OCI-LY7 (cell line): Measurements from ENCODE around the gene SLC2A5. TPM values are rescaled to one million over a fixed set of nuclear protein-coding genes. Genes with fewer than 3 reads are reported as not detected.
A peak's percentile ranks its signal among the peaks of the same experiment; 100 is the strongest.

Source experiments
- BruUV-seq: library from RNA; stranded (reverse); fragments of 400-500 nt; replicated peaks from 2 replicates; lab custom pipeline; 2021; lab: Mats Ljungman, UMichigan
- CTCF ChIA-PET: fragments of 300-600 bp; sonication (Branson Sonifier 250); formaldehyde crosslinking; loops from one replicate; lab custom pipeline; 2022; ENCODE audit warnings: antibody characterized with exemption; ENCODE audit not compliant: unreplicated experiment; lab: Charles Lee
- POLR2A ChIA-PET: fragments of 300-600 bp; sonication (Branson Sonifier 250); formaldehyde crosslinking; loops from one replicate; lab custom pipeline; 2022; ENCODE audit warnings: antibody characterized with exemption; lab: Charles Lee
- DNase-seq: peaks from one replicate; pipeline ENCODE4 v3.0.0-alpha.2; 2015; ENCODE audit warnings: low spot score
- H2AFZ ChIP-seq: fragments of 200-600 bp; sonication (generic), shearing (Covaris generic); 2 replicates; pipeline ENCODE4 v1.6.1; 2014; ENCODE audit warnings: mild to moderate bottlenecking, antibody characterized with exemption, low read length, moderate library complexity
- H3K27ac ChIP-seq: fragments of 200-600 bp; sonication (generic); 2 replicates; pipeline ENCODE4 v1.5.1; 2014; ENCODE audit warnings: mixed run types, low read depth, mild to moderate bottlenecking, moderate library complexity, low read length, inconsistent platforms; ENCODE audit not compliant: poor library complexity, severe bottlenecking
- H3K36me3 ChIP-seq: fragments of 200-600 bp; sonication (generic); 2 replicates; pipeline ENCODE4 v1.6.1; 2014; ENCODE audit warnings: mild to moderate bottlenecking, antibody characterized with exemption, low read length, moderate library complexity, mixed read lengths; ENCODE audit not compliant: insufficient read depth
- H3K4me1 ChIP-seq: fragments of 200-600 bp; sonication (generic); 2 replicates; pipeline ENCODE4 v1.5.1; 2014; ENCODE audit warnings: mild to moderate bottlenecking, low read length; ENCODE audit not compliant: insufficient read depth, poor library complexity, severe bottlenecking
- H3K4me2 ChIP-seq: fragments of 200-600 bp; sonication (generic); 2 replicates; pipeline ENCODE4 v1.6.1; 2014; ENCODE audit warnings: mild to moderate bottlenecking, low read length
- H3K4me3 ChIP-seq: fragments of 200-600 bp; sonication (generic); 2 replicates; pipeline ENCODE4 v1.5.1; 2014; ENCODE audit warnings: mild to moderate bottlenecking, low read depth, low read length; ENCODE audit not compliant: poor library complexity, severe bottlenecking
- H3K79me2 ChIP-seq: fragments of 200-600 bp; sonication (generic); 2 replicates; pipeline ENCODE4 v1.6.1; 2016; ENCODE audit warnings: low read depth, mild to moderate bottlenecking, low read length, moderate library complexity, mixed read lengths; ENCODE audit not compliant: insufficient read depth
- H3K9me2 ChIP-seq: fragments of 200-600 bp; sonication (generic); 2 replicates; pipeline ENCODE4 v1.6.1; 2016; ENCODE audit warnings: mild to moderate bottlenecking, low read length, mixed read lengths; ENCODE audit not compliant: insufficient read depth
- H3K9me3 ChIP-seq: fragments of 200-600 bp; sonication (generic); 2 replicates; pipeline ENCODE4 v1.6.1; 2014; ENCODE audit warnings: mild to moderate bottlenecking, mixed run types, low read length, mixed read lengths
- H4K20me1 ChIP-seq: fragments of 200-600 bp; sonication (generic); 2 replicates; pipeline ENCODE4 v1.6.1; 2014; ENCODE audit warnings: mild to moderate bottlenecking, antibody characterized with exemption, low read length, moderate library complexity, mixed read lengths; ENCODE audit not compliant: insufficient read depth
- EZH2phosphoT487 ChIP-seq: fragments of 200-600 bp; sonication (generic); IDR thresholded peaks from 2 replicates; pipeline ENCODE4 v1.6.1; 2018; ENCODE audit warnings: low read depth, borderline replicate concordance, mild to moderate bottlenecking, mixed run types, antibody characterized with exemption, low read length, moderate library complexity, mixed read lengths
- intact Hi-C: fragments of 100-400 bp; cut with micrococcal nuclease; formaldehyde crosslinking; loops from one replicate; pipeline ENCODE4 v1.10.0; 2022; ENCODE audit not compliant: unreplicated experiment
- total RNA-seq, 2 experiments: library from RNA; depleted of rRNA in 1 of 2; stranded (reverse); fragments of >200 nt in 1 of 2; shearing (Covaris generic) in 1 of 2; gene quantifications; 2 replicates each; pipeline ENCODE4 v1.2.3, GENCODE V29; 2014 to 2022
- TF ChIP-seq, protein P1 (sequence below): fragments of 200-600 bp; sonication (generic); conservative IDR thresholded peaks from 2 replicates; pipeline ENCODE4 v1.5.1; 2014; ENCODE audit warnings: mild to moderate bottlenecking, antibody characterized with exemption, low read length, moderate library complexity, mixed read lengths

The SLC2A5 gene
- total RNA-seq, 2 experiments from 2014 or later, result 112 to 183 TPM

GRCh38 chr1:9105336-9105867, 36.0 kb upstream of the SLC2A5 start:
- Histone ChIP-seq H3K27ac (no peak overlapping the region), H3K9me3 (no peaks in the 10 kb centered on the region), H4K20me1 (no peaks in the 10 kb centered on the region), H3K36me3 (no peaks in the 10 kb centered on the region), H3K4me3 (no peak overlapping the region), H2AFZ (no peak overlapping the region), H3K79me2 (no peaks in the 10 kb centered on the region), H3K4me2 (no peak overlapping the region), H3K9me2 (no peaks in the 10 kb centered on the region), H3K4me1 (peaks cover 26% of the 10 kb centered on the region)
- POLR2A ChIA-PET, result no interaction called here
- intact Hi-C loops, result no loop called here
- TF ChIP-seq EZH2phosphoT487, result no peak
- no peak for DNase-seq
- CTCF ChIA-PET, result no interaction called here
- BruUV-seq, result no TSS peak

DNA sequence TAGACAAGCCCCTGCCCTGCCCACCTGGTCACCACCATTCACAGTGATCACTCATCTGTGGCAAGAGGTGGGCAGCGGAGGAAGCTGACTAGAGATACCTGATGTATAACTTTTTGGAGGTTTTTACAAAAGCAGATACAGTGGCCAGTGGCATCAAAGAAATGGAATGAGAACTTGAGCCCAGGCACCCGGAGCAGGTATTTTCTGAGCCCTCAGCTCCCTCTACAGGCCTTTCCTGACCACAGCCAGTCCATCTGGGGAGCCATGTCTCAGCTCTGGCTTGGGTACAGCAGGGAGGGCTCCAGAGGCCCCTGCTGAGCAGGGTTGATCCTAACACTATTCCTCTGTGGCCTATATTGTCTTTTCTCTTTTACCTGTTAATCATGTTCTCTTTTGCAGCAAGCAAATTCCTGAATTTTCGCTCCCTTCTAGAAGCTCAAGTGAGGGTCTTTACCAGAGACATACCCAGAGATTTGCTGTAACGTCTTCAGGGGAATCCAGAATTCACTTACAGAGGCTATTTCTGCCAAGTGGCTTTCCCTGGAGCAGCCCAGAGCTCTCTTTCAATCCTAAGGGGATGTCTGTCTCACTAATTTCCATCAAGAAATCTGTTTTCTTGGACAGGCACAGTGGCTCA, 32.2 kb upstream of the SLC2A5 start:
- Histone ChIP-seq H2AFZ (no peak overlapping the region), H3K79me2 (no peaks in the 10 kb centered on the region), H3K4me2 (peak overlapping the region; percentile 36), H3K4me3 (no peak overlapping the region), H4K20me1 (no peaks in the 10 kb centered on the region), H3K9me3 (0 out of 2 replicates have a peak, but pooled peaks cover 4% of the 10 kb centered on the region), H3K27ac (no peak overlapping the region), H3K36me3 (no peaks in the 10 kb centered on the region; the same call in 1 of the 2 replicates), H3K9me2 (no peaks in the 10 kb centered on the region), H3K4me1 (peaks cover 35% of the 10 kb centered on the region)
- peak; percentile 88 for DNase-seq
- intact Hi-C loops, result loop anchor here (1.0 to 2.0 kb wide), 6 partner anchors 32 to 183 kb away; partner anchors contain the start of gene SLC2A5
- ChIA-PET POLR2A (interaction anchor here (0.9 to 1.3 kb wide), 4 partner anchors 39 to 177 kb away, joined by 3 to 5 read pairs (median 4); no protein-coding TSS in a partner anchor), CTCF (interaction anchor here (0.6 to 2.4 kb wide), 5 partner anchors 54 to 317 kb away, joined by 3 to 10 read pairs (median 3); no protein-coding TSS in a partner anchor)
- TF ChIP-seq, protein P1, sequence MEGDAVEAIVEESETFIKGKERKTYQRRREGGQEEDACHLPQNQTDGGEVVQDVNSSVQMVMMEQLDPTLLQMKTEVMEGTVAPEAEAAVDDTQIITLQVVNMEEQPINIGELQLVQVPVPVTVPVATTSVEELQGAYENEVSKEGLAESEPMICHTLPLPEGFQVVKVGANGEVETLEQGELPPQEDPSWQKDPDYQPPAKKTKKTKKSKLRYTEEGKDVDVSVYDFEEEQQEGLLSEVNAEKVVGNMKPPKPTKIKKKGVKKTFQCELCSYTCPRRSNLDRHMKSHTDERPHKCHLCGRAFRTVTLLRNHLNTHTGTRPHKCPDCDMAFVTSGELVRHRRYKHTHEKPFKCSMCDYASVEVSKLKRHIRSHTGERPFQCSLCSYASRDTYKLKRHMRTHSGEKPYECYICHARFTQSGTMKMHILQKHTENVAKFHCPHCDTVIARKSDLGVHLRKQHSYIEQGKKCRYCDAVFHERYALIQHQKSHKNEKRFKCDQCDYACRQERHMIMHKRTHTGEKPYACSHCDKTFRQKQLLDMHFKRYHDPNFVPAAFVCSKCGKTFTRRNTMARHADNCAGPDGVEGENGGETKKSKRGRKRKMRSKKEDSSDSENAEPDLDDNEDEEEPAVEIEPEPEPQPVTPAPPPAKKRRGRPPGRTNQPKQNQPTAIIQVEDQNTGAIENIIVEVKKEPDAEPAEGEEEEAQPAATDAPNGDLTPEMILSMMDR, result peak; percentile 96
- TF ChIP-seq EZH2phosphoT487, result no peak
- no TSS peak for BruUV-seq

DNA sequence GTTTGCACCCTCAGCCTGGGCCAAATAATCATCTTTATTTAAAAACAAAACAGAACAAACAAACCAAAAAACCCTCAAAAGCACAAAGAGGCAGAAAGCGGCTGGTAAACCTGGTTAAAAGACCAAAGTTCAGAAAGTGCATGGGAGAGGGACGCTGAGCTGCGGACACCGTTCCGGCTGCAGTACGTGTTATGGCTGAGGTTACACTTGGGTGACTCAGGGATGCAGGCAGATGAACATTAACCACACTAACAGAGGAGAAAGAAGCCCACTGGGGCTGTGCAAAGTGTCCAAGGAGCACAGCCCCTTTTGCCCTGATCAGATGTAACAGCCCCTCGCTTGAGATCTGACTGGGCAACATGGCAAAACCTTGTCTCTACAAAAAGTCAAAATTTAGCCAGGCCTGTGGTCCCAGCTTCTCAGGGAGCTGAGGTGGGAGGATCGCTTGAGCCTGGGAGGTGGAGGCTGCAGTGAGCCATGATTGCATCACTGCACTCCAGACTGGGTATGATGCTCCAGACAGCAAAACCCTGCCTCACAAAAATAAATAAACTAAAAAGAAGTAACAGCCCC, 31.1 kb upstream of the SLC2A5 start:
- Histone ChIP-seq H3K36me3 (no peaks in the 10 kb centered on the region; the same call in 1 of the 2 replicates), H3K9me2 (no peaks in the 10 kb centered on the region), H3K4me3 (no peak overlapping the region), H3K79me2 (no peaks in the 10 kb centered on the region), H3K27ac (no peak overlapping the region), H3K4me2 (peak overlapping the region; percentile 1; the same call in 1 of the 2 replicates), H2AFZ (no peak overlapping the region), H3K4me1 (peaks cover 35% of the 10 kb centered on the region), H3K9me3 (peaks cover 13% of the 10 kb centered on the region), H4K20me1 (no peaks in the 10 kb centered on the region)
- CTCF ChIA-PET, result interaction anchor here (2.4 kb wide), 1 partner anchor 96 kb away, joined by 10 read pairs; no protein-coding TSS in a partner anchor
- intact Hi-C loops, result loop anchor here (1.0 to 2.0 kb wide), 6 partner anchors 31 to 182 kb away; partner anchors contain the start of gene SLC2A5
- TF ChIP-seq, protein P1, result no peak
- TF ChIP-seq EZH2phosphoT487, result no peak
- POLR2A ChIA-PET, result interaction anchor here (1.3 kb wide), 1 partner anchor 40 kb away, joined by 5 read pairs; no protein-coding TSS in a partner anchor
- BruUV-seq, result no TSS peak
- DNase-seq, result no peak
